Trophoblast cell (in vitro differentiated cells and primary cell): Measurements from ENCODE around the gene ROR2.

ENCODE experiments used
- DNase-seq, 2 donors: peaks; one replicate each; pipeline ENCODE4 v3.0.0-alpha.2; 2016
- H2AFZ ChIP-seq: 2 replicates; pipeline ENCODE4 v1.6.1; 2013; ENCODE audit warnings: low read length, moderate library complexity, mild to moderate bottlenecking; ENCODE audit not compliant: insufficient read depth, poor library complexity
- H2AK5ac ChIP-seq: 2 replicates; pipeline ENCODE4 v1.6.1; 2013; ENCODE audit warnings: mild to moderate bottlenecking, low read length
- H2BK120ac ChIP-seq: 2 replicates; pipeline ENCODE4 v1.6.1; 2013; ENCODE audit warnings: low read length, mild to moderate bottlenecking, moderate library complexity; ENCODE audit not compliant: insufficient read depth, poor library complexity
- H2BK12ac ChIP-seq: 2 replicates; pipeline ENCODE4 v1.6.1; 2013; ENCODE audit warnings: mild to moderate bottlenecking, low read length, moderate library complexity
- H2BK5ac ChIP-seq: 2 replicates; pipeline ENCODE4 v1.6.1; 2013; ENCODE audit warnings: low read length, low read depth, moderate library complexity, mild to moderate bottlenecking; ENCODE audit not compliant: poor library complexity
- H3K14ac ChIP-seq: 2 replicates; pipeline ENCODE4 v1.6.1; 2013; ENCODE audit warnings: mild to moderate bottlenecking, low read length
- H3K18ac ChIP-seq: 2 replicates; pipeline ENCODE4 v1.6.1; 2013; ENCODE audit warnings: mild to moderate bottlenecking, low read length
- H3K23ac ChIP-seq: 2 replicates; pipeline ENCODE4 v1.6.1; 2013; ENCODE audit warnings: low read length
- H3K27ac ChIP-seq: 2 replicates; pipeline ENCODE4 v1.5.1; 2013; ENCODE audit warnings: low read depth, mild to moderate bottlenecking, inconsistent platforms, low read length, moderate library complexity
- H3K27me3 ChIP-seq: 2 replicates; pipeline ENCODE4 v1.6.1; 2013; ENCODE audit warnings: inconsistent platforms, mild to moderate bottlenecking, low read length, moderate library complexity; ENCODE audit not compliant: insufficient read depth
- H3K36me3 ChIP-seq, 2 experiments: 1 replicate in 1 of 2; 2 replicates in 1 of 2; pipeline ENCODE4 v1.6.1; 2013; ENCODE audit warnings: low read length in 2 of 2, mild to moderate bottlenecking in 2 of 2, moderate library complexity in 1 of 2; ENCODE audit not compliant: insufficient read depth in 2 of 2, control insufficient read depth in 1 of 2
- H3K4ac ChIP-seq: 2 replicates; pipeline ENCODE4 v1.6.1; 2013; ENCODE audit warnings: low read depth, mild to moderate bottlenecking, low read length, moderate library complexity
- H3K4me1 ChIP-seq, 2 experiments: 1 replicate in 1 of 2; 2 replicates in 1 of 2; pipeline ENCODE4 v1.6.1; 2013; ENCODE audit warnings: low read length in 2 of 2, mild to moderate bottlenecking in 2 of 2, moderate library complexity in 1 of 2; ENCODE audit not compliant: insufficient read depth in 2 of 2, control insufficient read depth in 1 of 2
- H3K4me2 ChIP-seq: 2 replicates; pipeline ENCODE4 v1.6.1; 2013; ENCODE audit warnings: inconsistent platforms, mild to moderate bottlenecking, low read length, moderate library complexity
- H3K4me3 ChIP-seq: 2 replicates; pipeline ENCODE4 v1.5.1; 2013; ENCODE audit warnings: mild to moderate bottlenecking, low read depth, low read length, inconsistent platforms
- H3K79me1 ChIP-seq: one replicate; pipeline ENCODE4 v1.6.1; 2013; ENCODE audit warnings: low read length
- H3K79me2 ChIP-seq: 2 replicates; pipeline ENCODE4 v1.6.1; 2013; ENCODE audit warnings: low read length, mild to moderate bottlenecking; ENCODE audit not compliant: control insufficient read depth, insufficient read depth, poor library complexity
- H3K9ac ChIP-seq: 2 replicates; pipeline ENCODE4 v1.6.1; 2013; ENCODE audit warnings: mild to moderate bottlenecking, low read length
- H3K9me3 ChIP-seq: 2 replicates; pipeline ENCODE4 v1.6.1; 2013; ENCODE audit warnings: low read depth, mild to moderate bottlenecking, control low read depth, inconsistent platforms, low read length; ENCODE audit not compliant: insufficient read depth
- H4K12ac ChIP-seq: 2 replicates; pipeline ENCODE4 v1.6.1; 2013; ENCODE audit warnings: low read depth, mild to moderate bottlenecking, low read length, moderate library complexity
- H4K8ac ChIP-seq: 2 replicates; pipeline ENCODE4 v1.6.1; 2013; ENCODE audit warnings: low read depth, mild to moderate bottlenecking, low read length, moderate library complexity
- H4K91ac ChIP-seq: one replicate; pipeline ENCODE4 v1.6.1; 2013; ENCODE audit warnings: low read depth, mild to moderate bottlenecking, low read length, moderate library complexity
- WGBS: extraction: QIAGEN DNeasy Blood & Tissue Kit; methylation state at CpG from one replicate; pipeline ENCODE4 v1.1.7; 2013; ENCODE audit warnings: missing lambda C conversion rate; ENCODE audit not compliant: insufficient read length, insufficient coverage; ENCODE audit errors: extremely low coverage; 5-methylcytosine and 5-hydroxymethylcytosine counted together

The ROR2 gene

GRCh38 chr9:91929331-91929730 lies 20.7 kb downstream of the ROR2 start:
- no CpG with 5 or more reads among the region's 7 CpGs for WGBS
- no peak for DNase-seq
- Histone ChIP-seq H3K79me2 (no peaks in the 10 kb centered on the region), H3K23ac (no peak overlapping the region), H3K27ac (no peak overlapping the region), H4K8ac (no peak overlapping the region), H3K79me1 (no peaks in the 10 kb centered on the region), H2BK12ac (no peak overlapping the region), H3K4ac (no peak overlapping the region), H3K4me2 (no peak overlapping the region), H4K12ac (no peak overlapping the region), H3K36me3 (peaks cover 0 to 2% of the 10 kb centered on the region in 2 experiments), H3K18ac (no peak overlapping the region), H2BK5ac (no peak overlapping the region), H3K9me3 (peaks cover 19% of the 10 kb centered on the region), H2BK120ac (no peak overlapping the region), H3K4me1 (no peaks in the 10 kb centered on the region), H4K91ac (no peak overlapping the region), H3K9ac (no peak overlapping the region), H3K14ac (no peak overlapping the region), H2AK5ac (no peak overlapping the region), H2AFZ (no peak overlapping the region), H3K27me3 (no peaks in the 10 kb centered on the region), H3K4me3 (no peak overlapping the region)

GRCh38 chr9:91927922-91928510 lies 22.0 kb downstream of the ROR2 start:
- no peak overlapping the region for H4K8ac ChIP-seq
- no peak overlapping the region for H2BK12ac ChIP-seq
- no peak overlapping the region for H3K27ac ChIP-seq
- no peak overlapping the region for H4K91ac ChIP-seq
- H3K9me3 ChIP-seq: peaks cover 19% of the 10 kb centered on the region
- H3K4ac ChIP-seq: no peak overlapping the region
- H3K79me2 ChIP-seq: no peaks in the 10 kb centered on the region
- H2BK120ac ChIP-seq: no peak overlapping the region
- H2AK5ac ChIP-seq: no peak overlapping the region
- H3K18ac ChIP-seq: no peak overlapping the region
- no peaks in the 10 kb centered on the region for H3K27me3 ChIP-seq
- H3K14ac ChIP-seq: no peak overlapping the region
- no peak overlapping the region for H2BK5ac ChIP-seq
- no peak overlapping the region for H4K12ac ChIP-seq
- H3K36me3 ChIP-seq: peaks cover 0 to 2% of the 10 kb centered on the region in 2 experiments
- DNase-seq: no peak
- no peak overlapping the region for H3K4me3 ChIP-seq
- no peak overlapping the region for H3K23ac ChIP-seq
- H3K79me1 ChIP-seq: no peaks in the 10 kb centered on the region
- no CpG with 5 or more reads among the region's 8 CpGs for WGBS
- no peaks in the 10 kb centered on the region for H3K4me1 ChIP-seq
- H3K9ac ChIP-seq: no peak overlapping the region
- no peak overlapping the region for H3K4me2 ChIP-seq
- H2AFZ ChIP-seq: no peak overlapping the region

GRCh38 chr9:91924090-91924489 lies 25.9 kb downstream of the ROR2 start:
- Histone ChIP-seq H2BK5ac (no peak overlapping the region), H3K14ac (no peak overlapping the region), H3K79me1 (no peaks in the 10 kb centered on the region), H3K27me3 (no peaks in the 10 kb centered on the region), H3K36me3 (no peaks in the 10 kb centered on the region), H3K23ac (no peak overlapping the region), H3K9me3 (peaks cover 9% of the 10 kb centered on the region), H4K91ac (no peak overlapping the region), H4K12ac (no peak overlapping the region), H3K4me1 (no peaks in the 10 kb centered on the region), H2BK120ac (no peak overlapping the region), H3K4me2 (no peak overlapping the region), H3K4ac (no peak overlapping the region), H3K79me2 (no peaks in the 10 kb centered on the region), H3K18ac (no peak overlapping the region), H2AK5ac (no peak overlapping the region), H3K9ac (no peak overlapping the region), H3K27ac (no peak overlapping the region), H2AFZ (no peak overlapping the region), H4K8ac (no peak overlapping the region), H3K4me3 (no peak overlapping the region), H2BK12ac (no peak overlapping the region)
- no CpG with 5 or more reads among the region's 6 CpGs for WGBS
- DNase-seq: no peak

GRCh38 chr9:91923145-91923544 lies 26.9 kb downstream of the ROR2 start:
- no peak overlapping the region for H3K4ac ChIP-seq
- peaks cover 4% of the 10 kb centered on the region for H3K9me3 ChIP-seq
- H3K4me1 ChIP-seq: no peaks in the 10 kb centered on the region
- no peaks in the 10 kb centered on the region for H3K79me2 ChIP-seq
- H2BK120ac ChIP-seq: no peak overlapping the region
- no peak for DNase-seq
- H3K4me2 ChIP-seq: no peak overlapping the region
- H3K27me3 ChIP-seq: no peaks in the 10 kb centered on the region
- H2BK5ac ChIP-seq: no peak overlapping the region
- no peak overlapping the region for H4K91ac ChIP-seq
- H3K36me3 ChIP-seq: no peaks in the 10 kb centered on the region
- no peak overlapping the region for H3K27ac ChIP-seq
- no peak overlapping the region for H2AK5ac ChIP-seq
- H3K18ac ChIP-seq: no peak overlapping the region
- no peak overlapping the region for H2BK12ac ChIP-seq
- no peak overlapping the region for H3K23ac ChIP-seq
- H2AFZ ChIP-seq: no peak overlapping the region
- no peak overlapping the region for H3K9ac ChIP-seq
- H3K4me3 ChIP-seq: no peak overlapping the region
- H3K14ac ChIP-seq: no peak overlapping the region
- no CpG with 5 or more reads among the region's 1 CpG for WGBS
- H4K8ac ChIP-seq: no peak overlapping the region
- no peak overlapping the region for H4K12ac ChIP-seq
- no peaks in the 10 kb centered on the region for H3K79me1 ChIP-seq
